GM12891 (cell line): ENCODE data around the gene CD1E.
"Not testable (repeated sequence)": the region's sequence is repeated elsewhere in the genome, so short reads cannot be mapped to it uniquely, and the experiment has no call there.

Experiments used
- POLR2A ChIP-seq: IDR thresholded peaks from 2 replicates; pipeline ENCODE4 v1.6.1; 2011; ENCODE audit warnings: low read depth, low read length, control low read depth
- TAF1 ChIP-seq: IDR thresholded peaks from 2 replicates; pipeline ENCODE4 v1.6.1; 2011; ENCODE audit warnings: low read depth, low read length, control low read depth

- not testable (repeated sequence) for TF ChIP-seq TAF1, POLR2A
These were observed 20.4 kb downstream of the CD1E start for GRCh38 chr1:158374101-158374500.
